M059J (cell line): ENCODE results near the gene RUVBL2. TPM values are rescaled to one million over a fixed set of nuclear protein-coding genes. Genes with fewer than 3 reads are reported as not detected.

Experiments
- DNase-seq: peaks from one replicate; pipeline ENCODE4 v3.0.0-alpha.2; 2012; ENCODE audit warnings: low read depth
- total RNA-seq: library from RNA; depleted of rRNA; stranded (reverse); fragments of >200 nt; shearing (Covaris generic); gene quantifications from 2 replicates; pipeline ENCODE4 v1.2.3, GENCODE V29; 2014; rRNA removed

The RUVBL2 gene
- 275 and 292 TPM in 2 replicates for total RNA-seq

DNA sequence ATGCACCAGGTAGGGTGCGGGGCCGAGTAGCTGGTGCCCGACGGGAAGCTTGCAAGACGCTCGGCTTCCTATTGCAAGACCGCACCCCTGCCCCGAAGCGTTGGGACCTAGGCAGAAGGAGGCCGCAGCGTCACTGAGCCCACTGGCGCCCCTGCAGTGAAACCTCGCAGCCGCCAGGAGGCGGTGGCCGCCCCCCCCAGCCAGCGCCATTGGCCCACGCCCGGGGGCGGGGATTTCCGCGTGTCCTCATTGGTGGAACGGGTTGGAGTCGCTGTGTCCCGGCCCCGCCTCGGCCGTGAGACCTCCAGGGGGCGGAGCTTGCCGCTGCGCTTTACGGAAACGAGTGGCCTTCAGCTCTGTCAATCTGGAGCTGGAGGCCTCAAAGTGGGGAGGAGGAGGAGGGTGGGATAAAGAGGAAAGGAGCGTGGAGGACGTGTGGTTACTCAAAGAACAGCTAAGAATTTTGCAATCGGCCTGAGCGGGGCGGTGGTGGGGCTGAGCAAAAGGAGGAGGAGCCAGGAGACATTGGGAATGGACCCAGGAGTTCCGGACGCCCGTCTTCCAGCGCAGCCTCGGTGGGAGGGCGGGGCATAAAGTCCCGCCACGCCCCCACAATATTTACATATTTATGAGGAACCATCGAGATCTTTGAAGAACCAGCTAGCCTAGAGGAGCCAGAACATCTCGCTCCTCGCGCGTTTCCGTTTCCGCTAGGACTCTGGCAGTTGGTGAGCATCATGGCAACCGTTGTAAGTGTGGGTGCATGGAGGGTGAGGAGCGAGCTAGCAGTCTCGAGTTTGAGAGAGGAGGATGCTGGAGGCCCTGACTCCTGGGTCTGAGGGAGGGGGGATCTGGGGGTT is at the start of gene RUVBL2, which contains the start of gene GYS1:
RUVBL2 (plus strand) TSS at position 713 of the 860 bp plus-strand sequence; CDS start at position 738, 25 bp downstream.
GYS1 (minus strand) TSS at position 135 of the 860 bp plus-strand sequence. CDS start 197 bp downstream, outside the sequence.
- peak; percentile 100 for DNase-seq

DNA sequence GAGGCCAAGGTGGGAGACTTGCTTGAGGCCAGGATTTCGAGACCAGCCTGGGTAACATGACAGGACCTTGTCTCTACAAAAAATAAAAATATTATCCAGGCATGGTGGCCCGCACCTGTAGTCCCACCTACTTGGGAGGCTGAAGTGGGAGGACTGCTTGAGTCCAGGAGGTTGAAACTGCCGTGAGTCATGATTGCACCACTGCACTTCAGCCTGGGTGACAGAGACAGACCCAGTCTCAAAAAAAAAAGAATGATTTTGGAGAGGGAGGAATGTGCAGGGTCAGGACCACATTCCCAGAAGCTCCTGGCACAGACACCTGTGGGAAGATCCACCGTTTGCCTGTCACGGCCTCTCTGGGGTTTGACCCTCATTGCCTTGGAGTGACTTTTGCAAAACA is 48.3 kb upstream of the RUVBL2 start:
- DNase-seq, result no peak

DNA sequence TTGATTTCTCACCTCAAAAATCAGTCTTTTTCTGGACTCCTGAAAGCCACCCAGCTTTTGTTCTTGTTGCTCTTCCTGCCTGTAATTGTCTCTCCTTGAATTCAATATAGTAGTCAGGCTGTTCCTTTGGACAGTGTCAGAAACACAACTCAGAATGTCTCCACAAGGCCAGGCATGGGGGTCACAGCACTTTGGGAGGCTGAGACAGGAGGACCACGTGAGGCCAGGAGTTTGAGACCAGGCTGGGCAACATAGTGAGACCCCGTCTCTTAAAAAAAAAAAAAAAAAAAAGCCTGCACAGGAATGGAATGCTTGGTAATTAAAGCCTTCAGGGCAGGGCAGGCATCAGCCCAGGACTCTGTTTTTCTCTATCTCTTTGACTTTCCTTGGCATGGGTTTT is 47.9 kb upstream of the RUVBL2 start:
- no peak for DNase-seq

DNA sequence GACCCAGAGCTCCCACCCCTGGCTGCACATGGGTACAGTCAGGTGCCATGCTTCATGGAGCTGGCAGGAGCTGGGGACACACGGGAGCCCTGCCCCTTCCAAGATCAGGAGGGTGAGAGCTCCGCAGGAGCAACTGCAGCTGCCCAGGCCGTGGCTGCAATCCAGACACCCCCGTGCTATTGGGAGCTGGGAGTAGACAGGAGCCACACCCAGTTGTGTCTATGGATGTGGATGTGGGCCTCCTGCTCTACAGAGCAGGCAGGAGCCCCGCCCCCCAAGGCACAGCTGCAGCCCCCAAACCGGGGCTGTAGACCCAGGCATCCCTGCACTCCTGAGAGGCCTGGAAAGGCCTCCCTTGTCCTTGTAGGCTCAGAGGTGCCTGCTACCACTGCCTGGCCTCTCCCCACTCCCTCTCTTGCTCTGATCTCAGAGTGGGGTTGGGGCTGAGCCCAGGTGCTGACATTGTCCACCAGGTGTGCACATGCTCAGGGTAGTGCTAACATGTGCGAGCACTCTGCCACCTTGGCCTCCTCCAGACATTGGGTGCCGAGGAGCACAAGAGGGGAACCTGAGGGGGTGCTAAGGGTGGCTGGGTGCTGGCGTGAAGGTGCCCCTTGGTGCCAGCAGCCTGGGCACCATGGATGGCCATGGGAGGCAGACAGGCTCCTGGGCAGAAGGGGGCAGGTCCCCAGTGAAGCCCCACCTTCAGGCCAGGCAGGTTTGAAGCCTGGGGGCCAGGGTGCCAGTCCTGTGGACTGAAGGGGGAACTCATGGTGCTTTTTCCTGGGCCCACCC is 47.0 kb upstream of the RUVBL2 start:
- DNase-seq, result no peak

DNA sequence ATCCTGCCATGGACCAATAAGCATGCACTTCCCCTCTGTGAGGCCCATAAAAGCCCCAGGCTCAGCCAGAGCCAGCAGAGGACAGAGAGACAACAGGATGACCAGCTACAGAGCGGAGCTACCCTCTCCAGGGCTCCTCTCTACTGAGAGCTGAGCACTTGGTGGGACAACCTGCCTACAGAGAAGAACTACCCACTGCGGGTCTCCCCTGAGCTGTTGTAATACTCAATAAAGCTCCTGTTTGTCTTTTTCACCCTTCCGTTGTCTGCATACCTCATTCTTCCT is 46.5 kb upstream of the RUVBL2 start:
- DNase-seq, result no peak

DNA sequence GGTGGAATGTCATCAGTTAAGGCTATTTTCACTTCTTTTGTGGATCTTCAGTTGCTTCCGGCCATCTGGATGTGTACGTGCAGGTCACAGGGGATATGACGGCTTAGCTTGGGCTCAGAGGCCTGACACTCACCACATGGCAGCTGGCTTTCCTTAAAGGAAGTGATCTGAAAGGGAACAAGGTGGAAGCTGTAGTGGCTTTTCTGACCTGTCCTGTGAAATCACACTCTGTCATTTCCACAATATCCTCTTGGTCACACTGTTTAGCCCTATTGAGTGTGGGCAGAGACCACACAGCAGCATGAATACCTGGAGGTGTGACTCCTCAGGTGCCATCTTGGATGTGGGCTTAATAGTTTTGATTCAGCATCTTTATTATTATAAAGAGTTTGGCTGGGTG is 43.5 kb upstream of the RUVBL2 start:
- DNase-seq, result no peak

DNA sequence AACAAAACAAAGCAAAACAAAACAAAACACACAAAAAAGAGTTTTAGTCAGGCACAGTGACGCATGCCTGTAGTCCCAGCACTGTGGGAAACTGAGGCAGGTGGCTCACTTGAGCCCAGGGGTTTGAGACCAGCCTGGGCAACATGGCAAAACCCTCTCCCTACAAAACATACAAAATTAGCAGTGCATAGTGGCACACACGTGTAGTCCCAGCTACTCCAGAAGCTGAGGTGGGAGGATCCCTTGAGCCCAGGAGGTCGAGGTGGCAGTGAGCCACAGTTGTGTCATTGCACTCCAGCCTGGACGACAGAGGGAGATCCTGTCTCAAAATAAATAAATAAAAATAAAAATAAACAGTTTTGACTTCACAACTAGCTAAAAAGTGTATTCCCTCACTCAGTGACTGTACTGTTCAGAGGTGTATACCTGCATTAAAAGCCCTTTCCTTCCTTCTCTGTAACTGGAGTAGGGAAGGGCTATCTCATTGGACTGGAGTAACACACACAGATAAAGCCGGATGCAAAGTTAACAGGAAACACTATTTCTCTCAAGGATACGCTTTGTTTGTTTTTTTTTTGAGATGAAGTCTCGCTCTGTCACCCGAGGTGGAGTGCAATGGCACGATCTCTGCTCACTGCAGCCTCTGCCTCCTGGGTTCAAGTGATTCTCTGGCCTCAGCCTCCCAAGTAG is 42.7 kb upstream of the RUVBL2 start:
- DNase-seq, result peak; percentile 48

DNA sequence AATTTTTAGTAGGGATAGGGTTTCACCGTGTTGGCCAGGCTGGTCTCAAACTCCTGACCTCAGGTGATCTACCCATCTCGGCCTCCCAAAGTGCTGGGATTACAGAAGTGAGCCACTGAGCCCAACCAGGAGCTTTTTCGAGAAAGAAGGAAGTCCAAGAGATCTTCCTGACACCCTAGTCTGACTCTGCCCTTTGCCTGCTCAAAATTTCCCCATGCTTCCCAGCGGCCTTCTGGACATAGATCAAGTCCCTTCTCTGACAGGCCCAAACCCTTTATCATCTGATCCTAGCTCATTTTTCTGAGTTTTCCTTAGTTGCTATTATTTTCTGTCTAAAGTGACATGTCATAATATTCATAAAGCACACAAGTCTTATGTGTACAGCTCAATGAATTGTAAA is 40.5 kb upstream of the RUVBL2 start:
- no peak for DNase-seq

DNA sequence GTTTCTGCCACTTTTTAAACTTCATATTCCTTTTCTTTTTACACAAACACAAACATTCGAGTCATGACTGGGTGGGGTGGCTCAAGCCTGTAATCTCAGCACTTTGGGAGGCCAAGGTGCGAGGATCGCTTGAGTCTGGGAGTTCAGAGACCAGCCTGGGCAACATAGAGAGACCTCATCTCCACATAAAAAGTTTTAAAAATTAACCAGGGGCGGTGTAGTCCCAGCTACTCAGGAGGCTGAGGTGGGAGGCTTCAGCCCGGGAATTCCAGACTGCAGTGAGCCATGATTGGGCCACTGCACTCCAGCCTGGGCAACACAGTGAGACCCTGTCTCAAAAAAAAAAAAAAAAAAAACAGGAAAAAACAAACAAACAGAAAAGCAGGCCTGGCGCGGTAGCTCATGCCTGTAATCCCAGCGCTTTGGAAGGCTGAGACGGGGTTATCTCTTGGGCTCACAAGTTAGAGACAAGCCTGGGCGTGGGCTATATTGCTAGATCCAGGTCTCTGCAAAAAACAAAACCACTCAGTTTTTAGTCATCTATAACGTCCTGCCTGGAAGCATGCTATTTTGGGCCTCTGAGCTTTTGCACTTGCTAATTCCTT is 39.6 kb upstream of the RUVBL2 start:
- DNase-seq, result no peak

DNA sequence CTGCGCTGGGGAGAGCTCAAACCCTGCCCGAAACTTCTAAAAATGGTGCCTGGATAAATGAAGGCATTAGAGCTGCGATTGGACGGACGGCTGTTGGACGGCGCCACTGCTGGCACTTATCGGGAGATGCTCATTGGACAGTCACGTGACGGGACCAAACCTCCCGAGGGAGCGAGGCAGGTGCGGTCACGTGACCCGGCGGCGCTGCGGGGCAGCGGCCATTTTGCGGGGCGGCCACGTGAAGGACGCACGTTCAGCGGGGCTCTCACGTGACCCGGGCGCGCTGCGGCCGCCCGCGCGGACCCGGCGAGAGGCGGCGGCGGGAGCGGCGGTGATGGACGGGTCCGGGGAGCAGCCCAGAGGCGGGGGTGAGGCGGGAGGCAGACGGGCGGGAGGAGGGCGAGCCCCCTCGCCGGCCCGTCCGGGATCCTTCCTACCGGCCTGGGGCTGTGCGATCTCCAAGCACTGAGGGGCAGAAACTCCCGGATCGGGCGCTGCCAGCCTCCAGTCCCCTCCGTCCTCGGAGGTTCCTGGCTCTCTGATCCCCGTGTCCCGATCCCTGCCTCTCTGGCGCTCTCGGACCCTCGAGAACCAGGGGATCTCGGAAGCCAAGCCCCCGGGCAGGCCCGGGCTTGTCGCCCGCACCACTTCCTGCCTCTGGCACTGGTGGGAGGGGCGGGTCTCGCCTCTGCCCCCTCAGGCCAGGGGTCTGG is 38.9 kb upstream of the RUVBL2 start, which contains the start of gene BAX:
BAX (plus strand) TSS at position 281 of the 713 bp plus-strand sequence; CDS start at position 335, 54 bp downstream.
- peak; percentile 96 for DNase-seq

DNA sequence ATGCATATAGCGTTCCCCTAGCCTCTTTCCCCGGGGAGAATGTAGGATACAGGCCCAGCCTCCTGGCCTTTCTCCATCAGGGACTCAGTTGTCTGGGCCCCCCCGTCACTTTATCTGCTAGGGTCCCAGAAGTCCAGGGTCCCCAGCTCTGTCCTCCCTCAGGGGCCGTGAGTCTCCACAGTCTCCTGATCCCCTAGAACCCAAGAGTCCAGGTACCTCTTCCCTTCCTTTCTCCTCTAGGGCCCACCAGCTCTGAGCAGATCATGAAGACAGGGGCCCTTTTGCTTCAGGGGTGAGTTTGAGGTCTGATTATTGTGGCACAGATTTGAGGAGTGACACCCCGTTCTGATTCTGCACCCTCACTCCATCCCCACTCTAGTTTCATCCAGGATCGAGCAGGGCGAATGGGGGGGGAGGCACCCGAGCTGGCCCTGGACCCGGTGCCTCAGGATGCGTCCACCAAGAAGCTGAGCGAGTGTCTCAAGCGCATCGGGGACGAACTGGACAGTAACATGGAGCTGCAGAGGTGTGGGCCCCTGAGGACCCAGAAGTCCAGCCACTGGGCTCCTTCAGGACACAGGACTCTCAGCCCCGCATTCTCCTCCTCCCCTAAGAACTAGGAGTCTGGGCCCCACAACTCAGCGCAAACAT is 38.3 kb upstream of the RUVBL2 start:
- no peak for DNase-seq

DNA sequence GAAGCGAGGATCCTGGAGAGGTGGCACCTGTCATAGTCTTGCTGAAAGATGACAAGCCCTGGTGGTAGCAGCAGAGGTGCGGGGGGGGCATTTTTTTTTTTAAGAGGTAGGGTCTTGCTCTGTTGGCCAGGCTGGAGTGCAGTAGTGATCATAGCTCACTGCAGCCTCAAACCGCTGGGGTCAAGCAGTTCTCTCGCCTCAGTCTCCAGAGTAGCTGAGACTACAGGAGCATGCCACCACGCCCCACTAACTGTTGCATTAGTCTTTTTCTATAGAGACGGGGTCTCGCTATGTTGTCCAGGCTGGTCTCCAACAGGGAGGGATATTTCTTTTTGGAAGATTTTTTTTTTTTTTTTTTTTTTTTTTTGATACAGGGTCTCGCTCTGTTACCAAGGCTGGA is 35.7 kb upstream of the RUVBL2 start:
- DNase-seq, result no peak

DNA sequence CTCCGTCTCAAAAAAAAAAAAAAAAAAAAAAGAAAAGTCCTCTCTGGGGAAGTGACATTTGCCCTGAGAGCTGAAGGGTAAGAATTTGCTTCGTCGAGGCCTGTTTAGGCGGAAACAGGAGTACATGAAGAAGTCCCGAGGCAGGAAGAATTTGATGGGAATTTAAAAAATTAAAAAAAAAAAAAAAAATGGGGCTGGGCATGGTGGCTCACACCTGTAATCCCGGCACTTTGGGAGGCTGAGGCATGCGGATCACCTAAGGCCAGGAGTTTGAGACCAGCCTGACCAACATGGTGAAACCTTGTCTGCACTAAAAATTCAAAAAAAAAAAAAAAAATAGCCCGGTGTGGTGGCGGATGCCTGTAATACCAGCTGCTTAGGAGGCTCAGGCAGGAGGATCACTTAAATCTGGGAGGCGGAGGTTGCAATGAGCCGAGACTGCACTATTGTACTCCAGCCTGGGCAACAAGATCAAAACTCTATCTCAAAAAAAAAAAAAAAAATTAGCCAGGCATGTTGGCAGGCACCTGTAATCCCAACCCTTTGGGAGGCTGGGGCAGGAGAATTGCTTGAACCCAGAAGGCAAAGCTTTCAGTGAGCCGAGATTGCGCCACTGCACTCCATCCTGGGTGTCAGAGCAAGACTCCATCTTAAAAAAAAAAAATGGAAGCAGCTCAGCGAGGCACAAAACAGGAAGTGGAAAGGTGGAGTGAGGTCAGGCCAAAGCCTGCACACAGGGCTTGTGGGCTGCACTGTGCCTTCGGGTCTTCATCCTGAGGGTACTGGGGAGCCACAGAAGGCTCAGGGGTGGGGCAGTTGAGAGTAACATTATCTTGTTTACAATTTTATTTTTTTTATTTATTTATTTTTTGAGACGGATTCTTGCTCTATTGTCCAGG is 34.1 kb upstream of the RUVBL2 start:
- no peak for DNase-seq

DNA sequence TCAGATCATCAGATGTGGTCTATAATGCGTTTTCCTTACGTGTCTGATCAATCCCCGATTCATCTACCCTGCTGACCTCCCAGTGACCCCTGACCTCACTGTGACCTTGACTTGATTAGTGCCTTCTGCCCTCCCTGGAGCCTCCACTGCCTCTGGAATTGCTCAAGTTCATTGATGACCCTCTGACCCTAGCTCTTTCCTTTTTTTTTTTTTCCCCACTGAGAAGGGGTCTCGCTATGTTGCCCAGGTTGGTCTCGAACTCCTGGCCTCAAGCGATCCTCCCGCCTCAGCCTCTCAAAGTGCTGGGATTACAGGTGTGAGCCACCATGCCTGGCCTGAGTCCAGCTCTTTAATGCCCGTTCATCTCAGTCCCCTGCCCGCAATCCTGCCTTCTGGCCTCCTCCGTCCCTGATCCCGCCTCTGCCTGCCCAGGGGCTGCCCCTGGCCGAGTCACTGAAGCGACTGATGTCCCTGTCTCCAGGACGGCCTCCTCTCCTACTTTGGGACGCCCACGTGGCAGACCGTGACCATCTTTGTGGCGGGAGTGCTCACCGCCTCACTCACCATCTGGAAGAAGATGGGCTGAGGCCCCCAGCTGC is 32.5 kb upstream of the RUVBL2 start:
- peak; percentile 36 for DNase-seq

DNA sequence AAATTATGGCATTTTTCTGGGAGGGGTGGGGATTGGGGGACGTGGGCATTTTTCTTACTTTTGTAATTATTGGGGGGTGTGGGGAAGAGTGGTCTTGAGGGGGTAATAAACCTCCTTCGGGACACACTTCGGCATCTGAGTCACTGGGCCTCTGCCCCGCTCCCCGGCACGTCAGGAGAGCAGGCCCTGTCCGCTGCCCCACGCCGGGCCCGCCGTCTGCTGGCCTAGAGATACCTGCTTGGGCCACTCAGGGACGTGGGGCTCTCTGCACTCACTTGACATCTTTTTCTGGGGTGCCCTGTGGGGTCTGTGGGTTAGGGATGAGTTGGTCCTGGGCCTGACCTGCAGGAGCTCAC is 32.0 kb upstream of the RUVBL2 start:
- DNase-seq, result no peak

DNA sequence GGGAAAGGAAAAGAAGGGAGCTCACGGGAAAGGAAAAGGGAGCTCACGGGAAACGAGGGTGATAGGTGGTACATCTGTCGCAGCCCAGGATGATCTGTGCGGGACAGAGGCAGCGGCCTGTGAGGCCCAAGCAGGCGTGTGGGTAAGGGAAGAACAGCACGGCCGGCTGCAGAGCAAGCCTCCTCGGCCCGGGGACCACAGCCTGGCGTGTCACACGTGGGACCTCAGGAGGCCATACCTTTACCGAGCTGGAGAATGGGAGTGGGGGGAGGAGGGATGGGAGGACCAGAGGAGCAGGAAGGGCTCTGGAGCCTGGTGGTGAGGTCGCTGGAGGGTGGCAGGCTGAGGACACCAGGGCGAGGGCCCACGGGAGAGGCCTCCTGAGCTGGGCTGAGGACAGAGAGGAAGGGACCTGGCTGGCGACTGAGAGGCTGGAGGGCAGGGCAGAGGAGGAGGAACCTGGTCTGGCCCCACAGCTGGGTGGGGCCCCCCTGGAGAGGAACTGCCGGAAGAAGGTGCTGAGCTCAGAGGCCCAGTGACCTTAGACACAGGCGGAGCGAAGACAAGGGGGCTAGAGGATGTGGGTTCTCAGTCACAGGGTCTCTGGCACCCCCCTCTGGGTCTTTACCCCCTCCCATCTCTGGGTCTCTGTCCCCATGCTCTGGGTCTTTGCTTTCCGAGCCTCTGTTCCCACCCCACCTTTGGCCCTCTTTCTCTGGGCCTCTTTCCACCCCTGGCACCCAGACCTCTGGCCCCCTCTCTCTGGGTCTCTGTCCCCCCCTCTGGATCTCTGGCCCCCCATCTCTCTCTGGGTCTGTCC is 31.4 kb upstream of the RUVBL2 start:
- DNase-seq, result peak; percentile 68

DNA sequence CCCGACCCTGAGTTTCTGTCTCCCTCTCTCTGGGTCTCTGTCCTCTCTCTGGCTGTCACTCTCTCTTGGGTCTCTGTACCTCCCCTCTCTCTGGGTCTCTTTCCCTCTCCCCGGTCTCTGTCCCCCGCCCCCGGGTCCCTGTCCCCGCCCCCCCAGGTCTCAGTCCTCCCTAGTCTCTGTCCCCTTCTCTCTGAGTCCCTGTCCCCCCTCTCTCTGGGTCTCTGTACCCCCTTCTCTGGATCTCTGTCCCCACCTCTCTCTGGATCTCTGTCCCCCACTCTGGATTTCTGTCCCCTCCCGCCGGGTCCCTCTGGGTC is 30.9 kb upstream of the RUVBL2 start:
- no peak for DNase-seq

DNA sequence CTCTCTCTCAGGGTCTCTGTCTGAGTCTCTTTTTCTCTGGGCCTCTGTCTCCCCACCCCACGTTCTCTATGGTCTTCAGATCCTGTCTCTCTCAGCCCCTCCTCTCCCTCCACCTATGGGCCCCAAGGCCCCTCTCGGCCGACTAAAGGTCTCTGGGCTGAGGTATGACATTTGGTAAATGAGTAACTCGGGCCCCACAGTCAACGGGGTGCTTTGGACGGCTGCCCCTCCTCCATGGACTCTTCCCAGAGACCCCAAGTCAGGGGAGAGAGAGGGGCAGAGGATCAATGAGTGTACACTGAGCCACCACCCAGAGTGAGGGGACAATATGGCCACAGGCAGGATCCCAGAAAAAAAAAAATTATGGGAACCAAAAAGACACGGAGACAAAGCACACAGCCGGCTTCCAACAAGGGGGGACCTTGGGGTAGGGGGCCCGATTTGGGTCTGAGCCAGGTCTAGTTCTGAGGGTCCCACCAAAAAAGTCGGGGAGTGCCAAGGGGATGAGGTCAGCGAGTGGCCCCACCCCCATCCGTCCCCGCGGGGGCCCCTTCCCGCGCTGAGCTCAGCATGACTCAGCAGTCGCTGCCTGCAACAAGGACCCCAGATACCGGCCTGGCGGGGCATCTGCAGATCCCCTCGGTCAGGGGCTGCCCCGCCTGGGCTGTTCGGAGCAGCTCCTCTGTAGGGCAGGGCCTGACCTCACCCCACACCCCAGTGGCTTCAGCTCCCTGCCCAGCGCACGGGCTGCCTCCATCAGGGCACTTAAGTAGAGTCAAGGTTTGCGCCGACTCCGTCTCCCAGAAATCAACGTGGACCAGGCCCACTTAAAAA is 30.1 kb upstream of the RUVBL2 start:
- DNase-seq, result peak; percentile 64
